HG02870 (cell line): ENCODE data around the gene ZMPSTE24.

Experiments used
- ATAC-seq: cut with Tn5 transposase; IDR thresholded peaks from one replicate; pipeline ENCODE4 v1.9.1; 2021; ENCODE audit warnings: mild to moderate bottlenecking, moderate library complexity; ENCODE audit not compliant: unreplicated experiment

Gene ZMPSTE24

GRCh38 chr1:40258445-40258769 lies 371 bp downstream of the ZMPSTE24 start:
- ATAC-seq: no peak

- no peak for ATAC-seq
Observed at GRCh38 chr1:40264354-40264781, 6.3 kb downstream of the ZMPSTE24 start.

DNA sequence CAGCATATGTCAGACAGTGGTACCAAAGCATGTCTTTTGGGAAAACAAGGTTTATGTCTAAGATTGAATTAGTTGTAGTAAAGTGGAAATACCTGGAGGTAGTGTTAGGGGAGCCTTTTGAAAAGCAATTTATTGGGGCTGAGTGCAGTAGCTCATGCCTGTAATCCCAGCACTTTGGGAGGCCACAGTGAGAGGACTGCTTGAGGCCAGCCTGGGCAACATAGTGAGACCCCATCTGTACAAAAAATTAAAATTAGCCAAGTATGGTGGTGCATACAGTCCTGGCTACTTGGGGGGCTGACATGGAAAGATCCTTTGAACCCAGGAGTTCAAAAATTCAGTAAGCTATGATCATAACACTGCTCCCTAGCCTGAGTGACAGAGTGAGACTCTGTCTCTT lies 7.3 kb downstream of the ZMPSTE24 start:
- no peak for ATAC-seq

GRCh38 chr1:40265919-40266318 lies 7.9 kb downstream of the ZMPSTE24 start:
- ATAC-seq: no peak

DNA sequence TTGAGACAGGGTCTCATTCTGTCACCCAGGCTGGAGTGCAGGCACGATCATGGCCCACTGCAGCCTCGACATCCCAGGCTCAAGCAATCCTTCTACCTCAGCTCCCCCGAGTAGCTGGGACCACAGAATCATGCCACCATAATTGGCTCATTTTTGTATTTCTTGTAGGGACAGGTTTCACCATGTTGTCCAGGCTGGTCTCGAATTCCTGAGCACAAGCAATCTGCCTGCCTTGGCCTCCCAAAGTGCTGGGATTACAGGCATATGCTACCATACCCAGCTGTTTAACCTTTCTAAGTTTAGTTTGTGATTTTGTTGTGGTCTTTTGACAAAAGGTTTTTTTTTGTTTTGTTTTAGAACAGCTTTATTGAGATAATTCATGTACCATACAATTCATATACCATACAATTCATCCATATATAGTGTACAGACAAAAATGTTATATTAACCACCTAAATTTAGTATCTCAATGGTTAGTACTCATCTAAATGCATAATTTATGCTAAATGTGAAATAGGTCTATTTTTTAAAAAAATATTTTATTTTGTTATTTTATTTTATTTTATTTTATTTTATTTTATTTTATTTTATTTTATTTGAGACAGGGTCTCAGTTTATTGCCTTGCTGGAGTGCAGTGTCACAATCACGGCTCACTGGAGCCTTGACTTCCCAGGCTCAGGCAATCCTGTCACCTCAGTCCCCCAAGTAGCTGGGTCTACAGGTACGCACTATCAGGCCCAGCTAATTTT lies 8.9 kb downstream of the ZMPSTE24 start:
- no peak for ATAC-seq

- no peak for ATAC-seq
Observed at GRCh38 chr1:40267767-40268187, 9.7 kb downstream of the ZMPSTE24 start.

- no peak for ATAC-seq
Observed at GRCh38 chr1:40268211-40268610, 10.2 kb downstream of the ZMPSTE24 start.

DNA sequence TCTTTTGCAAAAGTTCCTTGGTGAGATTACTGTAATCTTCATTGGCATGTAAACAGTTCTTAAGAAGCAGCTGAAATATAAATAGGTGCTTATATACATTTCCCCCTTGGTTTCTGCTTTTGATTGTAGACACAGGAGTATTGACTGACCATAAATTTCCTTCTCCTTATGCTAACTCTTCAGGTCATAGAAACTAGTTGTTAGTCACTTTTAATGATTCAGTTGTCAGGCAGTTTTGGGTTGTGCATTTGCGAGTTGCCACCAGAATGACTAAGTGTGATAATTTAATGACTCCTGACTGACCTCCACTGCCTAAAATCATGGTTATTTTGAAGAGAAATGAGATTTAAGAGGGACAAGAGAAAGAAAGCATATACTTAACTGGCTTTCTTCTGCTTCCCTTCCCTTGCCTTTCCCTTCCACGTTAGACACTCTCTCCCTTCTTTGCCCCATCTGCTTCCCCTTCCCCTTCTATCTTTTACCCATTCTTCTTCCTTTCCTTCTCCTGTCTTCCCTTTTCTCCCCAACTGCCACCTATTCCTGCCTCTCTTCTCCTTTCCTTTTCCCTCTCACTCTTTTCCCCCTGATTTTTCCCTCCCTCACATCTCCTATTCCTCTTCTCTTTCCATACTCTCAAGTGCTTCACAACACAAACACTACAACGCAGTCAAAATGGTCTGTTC lies 12.3 kb downstream of the ZMPSTE24 start:
- ATAC-seq: no peak

DNA sequence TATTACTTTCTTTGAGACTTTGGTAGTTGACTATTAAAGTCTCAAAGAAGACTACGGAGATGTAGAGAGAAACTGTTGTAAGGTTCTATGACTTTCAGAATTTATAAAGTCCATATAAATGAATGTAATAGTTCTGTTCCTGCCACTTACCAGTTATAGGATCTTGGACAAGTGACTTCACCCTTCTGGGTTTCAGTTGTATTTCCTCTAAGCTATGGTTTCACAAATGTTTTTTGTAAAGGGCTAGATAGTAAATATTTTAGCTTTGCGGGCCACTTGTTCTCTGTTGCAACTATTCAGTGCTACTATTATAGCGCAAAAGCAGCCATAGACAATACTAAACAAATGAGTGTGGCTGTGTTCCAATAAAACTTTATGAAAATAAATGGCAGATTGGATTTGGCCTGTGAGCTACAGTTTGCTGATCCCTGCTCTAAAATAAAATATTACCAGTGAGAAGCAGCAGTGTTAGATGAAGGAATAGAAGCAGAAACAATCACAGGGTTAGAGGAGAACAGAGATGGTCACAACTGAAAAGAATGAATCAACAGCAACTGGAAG lies 14.7 kb downstream of the ZMPSTE24 start:
- no peak for ATAC-seq

GRCh38 chr1:40273547-40274166 lies 15.6 kb downstream of the ZMPSTE24 start:
- no peak for ATAC-seq

DNA sequence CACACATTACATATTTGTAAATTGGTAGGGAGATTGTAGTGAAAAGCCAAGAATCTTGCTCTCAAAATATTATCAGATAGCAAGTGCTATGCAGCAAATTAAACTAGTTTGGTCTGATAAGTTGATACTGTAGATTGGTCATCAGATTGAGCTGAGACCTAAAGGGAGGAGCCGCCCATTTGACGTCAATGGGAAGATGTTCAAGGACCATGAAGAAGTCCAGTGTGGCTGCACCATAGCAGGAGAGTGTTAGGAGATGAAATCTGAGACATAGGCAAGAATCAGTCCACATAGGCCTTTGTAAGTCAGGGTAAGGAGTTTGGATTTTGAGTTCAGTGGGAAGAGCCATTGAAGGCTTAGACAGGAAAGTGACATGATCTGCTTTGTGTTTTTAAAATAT lies 16.3 kb downstream of the ZMPSTE24 start:
- no peak for ATAC-seq

- no peak for ATAC-seq
Observed at GRCh38 chr1:40276122-40276521, 18.1 kb downstream of the ZMPSTE24 start.

- ATAC-seq: no peak
Observed at GRCh38 chr1:40281853-40282252, 23.8 kb downstream of the ZMPSTE24 start.

DNA sequence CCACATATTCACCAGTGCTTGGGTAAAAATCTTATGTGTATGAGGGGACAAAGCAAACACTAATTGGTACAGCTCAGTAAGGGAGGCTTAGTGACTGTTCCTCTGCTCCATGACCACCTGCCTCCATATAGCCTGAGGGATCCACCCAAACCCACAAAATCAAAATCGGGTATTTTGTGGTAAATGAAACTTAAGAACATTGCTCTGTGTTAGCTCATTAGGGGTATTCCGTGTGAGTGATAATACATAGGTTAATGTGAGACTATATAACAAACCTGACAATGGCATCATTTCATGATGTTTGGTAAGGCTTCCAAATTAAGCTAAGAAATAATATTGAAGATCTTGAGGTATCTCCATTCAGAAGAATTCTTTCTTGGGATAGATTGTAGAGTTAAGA lies 33.3 kb downstream of the ZMPSTE24 start:
- ATAC-seq: no peak

DNA sequence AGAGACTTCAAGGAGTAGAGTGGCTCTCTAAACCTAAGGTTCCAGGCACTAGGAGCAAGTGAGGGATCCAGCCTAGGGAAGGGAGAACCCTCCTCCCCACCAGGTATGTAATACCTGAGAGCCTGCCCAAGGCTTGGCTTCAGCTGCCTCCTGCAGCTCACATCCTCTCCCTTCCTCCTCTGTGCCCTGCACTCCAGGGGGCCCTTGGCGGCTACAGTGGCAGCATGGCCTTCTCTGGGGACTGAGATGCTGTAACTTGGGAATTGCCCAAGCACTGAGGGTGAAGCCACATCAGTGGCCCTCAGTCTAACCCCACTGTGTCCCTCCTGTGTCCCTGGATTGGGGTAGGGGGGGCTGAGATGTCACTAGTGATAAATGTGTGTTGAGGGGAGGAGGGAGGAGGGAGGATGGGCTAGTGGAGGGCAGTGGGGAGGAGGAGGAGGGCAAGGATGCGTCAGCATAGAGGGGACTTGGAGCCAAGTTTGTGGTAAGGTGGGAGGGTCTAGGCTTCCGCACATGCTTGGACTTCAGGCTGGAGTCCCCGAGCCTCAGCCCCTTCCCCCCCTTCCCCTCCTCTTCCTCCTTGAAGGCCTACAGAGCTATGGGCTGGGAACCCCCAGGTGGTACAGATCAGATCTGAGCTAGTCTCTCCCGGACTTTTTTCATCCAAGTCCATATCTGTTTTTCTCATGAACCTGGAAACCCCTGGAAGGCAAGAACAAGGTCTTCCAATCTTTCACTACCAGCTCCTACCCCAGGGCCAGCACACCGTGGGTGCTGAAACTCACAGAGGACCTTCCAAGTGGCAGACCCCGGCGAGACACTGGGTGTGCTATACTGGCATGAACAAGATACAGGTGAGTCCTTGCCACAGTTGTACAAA lies 41.6 kb downstream of the ZMPSTE24 start:
- ATAC-seq: no peak

DNA sequence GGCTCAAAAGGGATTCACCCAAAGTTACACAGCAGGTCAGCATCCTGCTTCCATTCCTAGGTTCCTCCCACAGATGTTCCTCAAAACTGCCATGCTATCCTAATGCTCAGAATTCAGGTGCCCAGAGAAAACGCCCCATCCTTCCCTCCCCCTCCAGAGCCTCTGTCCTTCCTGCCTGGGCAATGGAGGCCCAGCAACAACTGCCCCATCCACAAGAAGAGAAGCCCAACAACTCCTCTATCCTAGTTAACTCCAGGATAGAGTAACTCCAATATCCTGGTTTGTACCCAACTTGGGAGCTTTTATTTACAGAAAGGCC lies 42.2 kb downstream of the ZMPSTE24 start:
- no peak for ATAC-seq

DNA sequence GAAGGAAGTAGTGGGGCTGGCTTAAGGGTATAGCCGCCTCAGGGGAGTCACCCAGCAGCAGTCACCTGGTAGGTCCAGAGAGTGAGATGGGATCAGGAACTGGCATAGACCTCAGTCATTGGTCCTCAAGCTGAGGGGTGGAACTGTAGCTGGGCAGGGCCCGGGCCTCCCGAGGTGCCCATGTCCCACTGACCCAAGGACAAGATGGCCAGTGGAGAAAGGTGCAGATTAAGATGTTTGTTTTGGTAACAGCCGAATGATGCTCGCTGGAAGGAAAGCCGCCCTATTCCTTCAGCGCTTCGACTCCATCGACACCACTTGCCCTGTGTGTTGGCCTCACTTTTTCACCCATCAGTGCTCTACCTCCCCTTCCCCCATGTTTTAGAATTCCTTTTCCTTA lies 42.6 kb downstream of the ZMPSTE24 start:
- no peak for ATAC-seq

DNA sequence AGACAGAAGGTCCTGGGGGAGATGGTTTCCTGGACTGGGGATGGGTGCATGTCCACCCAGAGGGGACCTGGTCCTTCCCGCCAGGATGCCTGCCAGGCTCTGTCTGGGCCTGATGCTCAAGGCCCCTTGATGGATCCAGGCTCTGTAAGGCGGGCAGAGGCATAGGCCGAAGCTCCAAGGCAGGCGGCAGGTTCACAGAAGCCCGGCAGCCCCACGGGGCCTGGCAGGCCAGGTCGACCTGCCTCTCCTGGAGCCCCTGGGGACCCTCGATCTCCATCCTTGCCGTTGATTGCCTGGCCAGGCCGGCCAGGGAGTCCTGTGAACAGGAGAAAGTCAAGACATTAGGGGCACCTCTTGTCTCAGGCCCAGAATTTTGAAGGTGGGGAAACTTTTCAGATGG lies 43.0 kb downstream of the ZMPSTE24 start:
- ATAC-seq: no peak

- no peak for ATAC-seq
Observed at GRCh38 chr1:40301541-40302299, 43.7 kb downstream of the ZMPSTE24 start.

DNA sequence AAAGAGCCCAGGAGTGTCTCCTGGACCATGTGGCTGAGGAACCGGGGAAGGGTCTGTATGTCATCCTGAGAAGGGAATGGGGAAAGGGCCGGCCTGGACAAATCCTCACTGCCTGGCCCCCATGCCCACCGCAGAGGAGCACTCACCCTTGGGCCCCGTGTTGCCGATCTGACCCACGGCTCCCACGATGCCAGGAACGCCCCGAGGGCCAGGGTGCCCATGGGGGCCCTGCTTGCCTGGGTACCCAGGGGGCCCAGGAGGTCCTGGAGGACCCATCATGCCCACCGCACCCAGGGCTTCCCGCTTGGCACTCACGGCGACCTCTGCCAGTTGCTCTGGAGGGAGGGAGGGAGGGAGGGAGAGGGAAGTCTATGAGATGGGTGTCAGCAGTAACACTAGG lies 44.4 kb downstream of the ZMPSTE24 start:
- ATAC-seq: no peak
